Breast epithelium (tissue), 4 donors: ENCODE results near the gene STARD5. TPM values are rescaled to one million over a fixed set of nuclear protein-coding genes. Genes with fewer than 3 reads are reported as not detected.

Experiments
- DNase-seq, 2 donors: peaks; one replicate each; pipeline ENCODE4 v3.0.0-alpha.2; 2019; ENCODE audit warnings: low spot score in 2 of 2
- H3K27ac ChIP-seq, 2 donors: fragments of 200-600 bp; sonication (generic) in 1 of 2; one replicate each; pipeline ENCODE4 v1.5.1; 2016 to 2019; ENCODE audit warnings: mild to moderate bottlenecking in 1 of 2
- H3K27me3 ChIP-seq, 2 donors: fragments of 200-600 bp; sonication (generic) in 1 of 2; one replicate each; pipeline versions ENCODE4 v1.5.1 to v1.6.0; 2017 to 2019; ENCODE audit warnings: control low read depth in 1 of 2, mild to moderate bottlenecking in 1 of 2
- H3K36me3 ChIP-seq: fragments of 200-600 bp; one replicate; pipeline ENCODE4 v1.5.1; 2019
- H3K4me1 ChIP-seq, 2 donors: fragments of 200-600 bp; sonication (generic); one replicate each; pipeline ENCODE4 v1.5.1; 2016 to 2019; ENCODE audit warnings: control low read depth in 1 of 2
- H3K4me3 ChIP-seq, 3 donors: fragments of 200-600 bp; sonication (generic); 1 replicate in 2 of 3; 2 replicates in 1 of 3; pipeline ENCODE4 v1.5.1; 2016 to 2019; ENCODE audit warnings: mild to moderate bottlenecking in 3 of 3, moderate library complexity in 2 of 3
- H3K9me3 ChIP-seq, 2 donors: fragments of 200-600 bp; sonication (generic) in 1 of 2; one replicate each; pipeline ENCODE4 v1.5.1; 2016 to 2019; ENCODE audit warnings: control low read depth in 1 of 2
- CTCF ChIP-seq, 3 donors: fragments of 450-650 bp; IDR thresholded peaks; one replicate each; pipeline ENCODE4 v1.5.1; 2016 to 2017; ENCODE audit warnings: antibody characterized with exemption in 3 of 3, mild to moderate bottlenecking in 3 of 3, moderate library complexity in 3 of 3
- POLR2A ChIP-seq: fragments of 450-650 bp; IDR thresholded peaks from one replicate; pipeline ENCODE4 v1.6.1; 2016; ENCODE audit warnings: antibody characterized with exemption, mild to moderate bottlenecking, moderate library complexity
- POLR2AphosphoS5 ChIP-seq, 3 donors: sonication (generic); formaldehyde crosslinking; IDR thresholded peaks; one replicate each; pipeline ENCODE4 v1.6.1; 2017; ENCODE audit warnings: antibody characterized with exemption in 3 of 3
- intact Hi-C: fragments of 100-400 bp; cut with DNase I; formaldehyde crosslinking; loops from one replicate; pipeline ENCODE4 v1.15.1; 2023; ENCODE audit warnings: low total_unique reads
- total RNA-seq, 3 donors: library from RNA; depleted of rRNA; stranded (reverse); fragments of >200 nt; gene quantifications; one replicate each; pipeline ENCODE4 v1.1.0, GENCODE V29; 2016

The STARD5 gene
- total RNA-seq, 3 donors from 2014 or later: 3.2 to 9.5 (median 6.7) TPM

GRCh38 chr15:81338170-81339007 lies 14.4 kb upstream of the STARD5 start:
- intact Hi-C loops: no loop called here

DNA sequence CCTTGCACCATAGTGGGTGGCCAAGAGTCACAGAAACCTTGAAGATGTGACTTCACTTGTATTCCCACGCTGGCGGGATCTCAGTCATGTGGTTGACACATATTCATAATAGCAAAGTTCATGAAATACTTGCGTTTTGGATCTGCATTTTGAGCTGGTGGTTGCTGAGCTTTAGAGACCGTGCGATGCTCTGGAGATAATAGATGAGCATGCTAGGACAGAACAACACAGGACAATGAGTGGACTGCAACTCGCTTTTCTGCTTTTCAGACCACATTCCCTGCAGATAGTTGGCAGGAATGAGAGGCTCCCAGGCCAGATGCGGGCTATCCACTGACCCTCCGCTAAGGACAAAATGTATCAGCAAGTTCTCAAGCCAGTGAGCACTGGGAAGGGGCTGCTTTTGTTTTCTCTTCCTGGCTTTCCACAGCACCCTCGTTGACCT lies 13.8 kb upstream of the STARD5 start:
- no peak for DNase-seq
- H3K4me3 ChIP-seq: no peak overlapping the region
- intact Hi-C loops: no loop called here

More at GRCh38 chr15:81338170-81339007, 14.4 kb upstream of the STARD5 start:
- no peaks in the 10 kb centered on the region for H3K36me3 ChIP-seq
- peak overlapping the region in 1 of 3 donors; percentile 17 for H3K4me3 ChIP-seq
- no peaks in the 10 kb centered on the region for H3K9me3 ChIP-seq
- peaks cover 0 to 15% of the 10 kb centered on the region in 2 donors for H3K4me1 ChIP-seq
- TF ChIP-seq CTCF (IDR thresholded peaks at IDR 0.05): no peak
- TF ChIP-seq POLR2A: no peak
- TF ChIP-seq POLR2AphosphoS5 (IDR thresholded peaks at IDR 0.05): peak; percentile 64 to 94 (median 89)
- peak overlapping the region; percentile 66 to 76 for H3K27ac ChIP-seq
- no peaks in the 10 kb centered on the region for H3K27me3 ChIP-seq
- DNase-seq: peak in 1 of 2 donors; percentile 59

GRCh38 chr15:81337241-81337640 lies 13.3 kb upstream of the STARD5 start:
- intact Hi-C loops: no loop called here
- Histone ChIP-seq H3K27ac (peak overlapping the region; percentile 66 to 76), H3K36me3 (no peaks in the 10 kb centered on the region), H3K9me3 (no peaks in the 10 kb centered on the region), H3K27me3 (no peaks in the 10 kb centered on the region), H3K4me1 (peaks cover 0 to 15% of the 10 kb centered on the region in 2 donors), H3K4me3 (no peak overlapping the region)
- DNase-seq: no peak
- TF ChIP-seq POLR2A: no peak
- TF ChIP-seq CTCF (IDR thresholded peaks at IDR 0.05): no peak
- TF ChIP-seq POLR2AphosphoS5 (IDR thresholded peaks at IDR 0.05): no peak

More for the DNA sequence above, 13.8 kb upstream of the STARD5 start:
- H3K27ac ChIP-seq: peak overlapping the region; percentile 66 to 76
- peaks cover 0 to 15% of the 10 kb centered on the region in 2 donors for H3K4me1 ChIP-seq
- H3K36me3 ChIP-seq: no peaks in the 10 kb centered on the region
- H3K9me3 ChIP-seq: no peaks in the 10 kb centered on the region
- no peak for TF ChIP-seq POLR2AphosphoS5 (IDR thresholded peaks at IDR 0.05)
- no peak for TF ChIP-seq POLR2A
- TF ChIP-seq CTCF (IDR thresholded peaks at IDR 0.05): no peak
- H3K27me3 ChIP-seq: no peaks in the 10 kb centered on the region

GRCh38 chr15:81336568-81336967 lies 12.6 kb upstream of the STARD5 start:
- TF ChIP-seq POLR2A (no peak), CTCF (IDR thresholded peaks at IDR 0.05) (no peak), POLR2AphosphoS5 (IDR thresholded peaks at IDR 0.05) (no peak)
- Histone ChIP-seq H3K4me3 (no peak overlapping the region), H3K9me3 (no peaks in the 10 kb centered on the region), H3K27me3 (no peaks in the 10 kb centered on the region), H3K27ac (no peak overlapping the region), H3K36me3 (no peaks in the 10 kb centered on the region), H3K4me1 (peaks cover 0 to 15% of the 10 kb centered on the region in 2 donors)
- DNase-seq: no peak
- intact Hi-C loops: no loop called here

DNA sequence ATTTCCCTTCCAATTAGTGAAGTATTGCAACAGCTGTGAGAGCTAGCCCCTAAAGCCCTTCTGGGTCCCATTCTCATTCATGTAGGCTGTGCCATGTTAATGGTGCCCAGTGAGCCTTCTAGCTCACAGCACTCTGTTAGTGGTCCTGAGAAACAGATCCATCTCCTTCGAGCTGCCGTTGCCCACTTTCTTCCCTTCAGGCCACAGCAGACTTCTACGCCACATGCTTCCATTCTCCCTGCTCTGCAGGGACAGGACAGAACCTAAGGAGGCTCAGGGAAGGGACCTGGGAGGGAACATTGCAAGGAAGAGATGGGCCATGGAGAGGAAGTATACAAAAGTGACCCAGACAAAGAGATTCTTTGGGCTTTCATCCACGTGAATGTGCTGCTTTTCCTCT lies 11.7 kb upstream of the STARD5 start:
- Histone ChIP-seq H3K4me3 (no peak overlapping the region), H3K9me3 (no peaks in the 10 kb centered on the region), H3K27me3 (no peaks in the 10 kb centered on the region), H3K4me1 (peaks cover 0 to 15% of the 10 kb centered on the region in 2 donors), H3K27ac (no peak overlapping the region), H3K36me3 (no peaks in the 10 kb centered on the region)
- DNase-seq: no peak
- TF ChIP-seq CTCF (IDR thresholded peaks at IDR 0.05) (no peak), POLR2AphosphoS5 (IDR thresholded peaks at IDR 0.05) (no peak), POLR2A (no peak)
- intact Hi-C loops: no loop called here
